ENCODE data around the gene LARGE1.

LARGE1 gene

DNA sequence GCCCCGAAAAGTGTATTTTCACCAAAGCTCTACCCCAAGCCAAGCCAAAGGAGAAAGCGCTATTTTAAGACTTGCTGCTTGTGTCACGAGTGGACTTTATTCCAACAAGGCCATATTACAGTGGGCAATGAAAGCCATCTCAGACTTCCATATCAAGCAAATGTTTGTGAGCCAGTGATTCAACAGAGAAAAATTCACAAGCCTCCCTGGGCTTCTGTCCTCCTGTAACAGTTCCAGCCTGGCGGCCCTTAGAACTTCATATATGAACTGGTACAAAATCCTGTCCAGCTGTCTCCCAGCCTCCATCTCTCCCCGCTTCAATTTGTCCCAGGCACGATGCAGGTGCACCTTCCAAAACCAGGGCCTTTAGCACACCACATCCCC lies 11.2 kb downstream of the LARGE1 start:
- TF ChIP-seq SPI1 (IDR thresholded peaks at IDR 0.05; ENCODE audit: borderline replicate concordance, low read depth): no peak
- TF ChIP-seq, protein P1, sequence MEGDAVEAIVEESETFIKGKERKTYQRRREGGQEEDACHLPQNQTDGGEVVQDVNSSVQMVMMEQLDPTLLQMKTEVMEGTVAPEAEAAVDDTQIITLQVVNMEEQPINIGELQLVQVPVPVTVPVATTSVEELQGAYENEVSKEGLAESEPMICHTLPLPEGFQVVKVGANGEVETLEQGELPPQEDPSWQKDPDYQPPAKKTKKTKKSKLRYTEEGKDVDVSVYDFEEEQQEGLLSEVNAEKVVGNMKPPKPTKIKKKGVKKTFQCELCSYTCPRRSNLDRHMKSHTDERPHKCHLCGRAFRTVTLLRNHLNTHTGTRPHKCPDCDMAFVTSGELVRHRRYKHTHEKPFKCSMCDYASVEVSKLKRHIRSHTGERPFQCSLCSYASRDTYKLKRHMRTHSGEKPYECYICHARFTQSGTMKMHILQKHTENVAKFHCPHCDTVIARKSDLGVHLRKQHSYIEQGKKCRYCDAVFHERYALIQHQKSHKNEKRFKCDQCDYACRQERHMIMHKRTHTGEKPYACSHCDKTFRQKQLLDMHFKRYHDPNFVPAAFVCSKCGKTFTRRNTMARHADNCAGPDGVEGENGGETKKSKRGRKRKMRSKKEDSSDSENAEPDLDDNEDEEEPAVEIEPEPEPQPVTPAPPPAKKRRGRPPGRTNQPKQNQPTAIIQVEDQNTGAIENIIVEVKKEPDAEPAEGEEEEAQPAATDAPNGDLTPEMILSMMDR (IDR thresholded peaks at IDR 0.05; ENCODE audit: insufficient read depth, low read length): no peak
- TF ChIP-seq POLR2AphosphoS5 (IDR thresholded peaks at IDR 0.05; ENCODE audit: low read depth): no peak
- TF ChIP-seq, protein P2, sequence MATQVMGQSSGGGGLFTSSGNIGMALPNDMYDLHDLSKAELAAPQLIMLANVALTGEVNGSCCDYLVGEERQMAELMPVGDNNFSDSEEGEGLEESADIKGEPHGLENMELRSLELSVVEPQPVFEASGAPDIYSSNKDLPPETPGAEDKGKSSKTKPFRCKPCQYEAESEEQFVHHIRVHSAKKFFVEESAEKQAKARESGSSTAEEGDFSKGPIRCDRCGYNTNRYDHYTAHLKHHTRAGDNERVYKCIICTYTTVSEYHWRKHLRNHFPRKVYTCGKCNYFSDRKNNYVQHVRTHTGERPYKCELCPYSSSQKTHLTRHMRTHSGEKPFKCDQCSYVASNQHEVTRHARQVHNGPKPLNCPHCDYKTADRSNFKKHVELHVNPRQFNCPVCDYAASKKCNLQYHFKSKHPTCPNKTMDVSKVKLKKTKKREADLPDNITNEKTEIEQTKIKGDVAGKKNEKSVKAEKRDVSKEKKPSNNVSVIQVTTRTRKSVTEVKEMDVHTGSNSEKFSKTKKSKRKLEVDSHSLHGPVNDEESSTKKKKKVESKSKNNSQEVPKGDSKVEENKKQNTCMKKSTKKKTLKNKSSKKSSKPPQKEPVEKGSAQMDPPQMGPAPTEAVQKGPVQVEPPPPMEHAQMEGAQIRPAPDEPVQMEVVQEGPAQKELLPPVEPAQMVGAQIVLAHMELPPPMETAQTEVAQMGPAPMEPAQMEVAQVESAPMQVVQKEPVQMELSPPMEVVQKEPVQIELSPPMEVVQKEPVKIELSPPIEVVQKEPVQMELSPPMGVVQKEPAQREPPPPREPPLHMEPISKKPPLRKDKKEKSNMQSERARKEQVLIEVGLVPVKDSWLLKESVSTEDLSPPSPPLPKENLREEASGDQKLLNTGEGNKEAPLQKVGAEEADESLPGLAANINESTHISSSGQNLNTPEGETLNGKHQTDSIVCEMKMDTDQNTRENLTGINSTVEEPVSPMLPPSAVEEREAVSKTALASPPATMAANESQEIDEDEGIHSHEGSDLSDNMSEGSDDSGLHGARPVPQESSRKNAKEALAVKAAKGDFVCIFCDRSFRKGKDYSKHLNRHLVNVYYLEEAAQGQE (IDR thresholded peaks at IDR 0.05; ENCODE audit: insufficient replicate concordance, low read depth): no peak
- no peak for TF ChIP-seq GABPA (IDR thresholded peaks at IDR 0.05; ENCODE audit: low read depth)
- Histone ChIP-seq H3K4me3 (replicated peaks; ENCODE audit: insufficient read depth, low read length) (no peak overlapping the region), H3K27ac (replicated peaks) (no peak overlapping the region), H3K27me3 (ENCODE audit: insufficient read depth, poor library complexity, severe bottlenecking) (no peaks in the 10 kb centered on the region)
- DNase-seq (ENCODE audit: low read depth in 1 of 2, low spot score in 1 of 2): no peak

DNA sequence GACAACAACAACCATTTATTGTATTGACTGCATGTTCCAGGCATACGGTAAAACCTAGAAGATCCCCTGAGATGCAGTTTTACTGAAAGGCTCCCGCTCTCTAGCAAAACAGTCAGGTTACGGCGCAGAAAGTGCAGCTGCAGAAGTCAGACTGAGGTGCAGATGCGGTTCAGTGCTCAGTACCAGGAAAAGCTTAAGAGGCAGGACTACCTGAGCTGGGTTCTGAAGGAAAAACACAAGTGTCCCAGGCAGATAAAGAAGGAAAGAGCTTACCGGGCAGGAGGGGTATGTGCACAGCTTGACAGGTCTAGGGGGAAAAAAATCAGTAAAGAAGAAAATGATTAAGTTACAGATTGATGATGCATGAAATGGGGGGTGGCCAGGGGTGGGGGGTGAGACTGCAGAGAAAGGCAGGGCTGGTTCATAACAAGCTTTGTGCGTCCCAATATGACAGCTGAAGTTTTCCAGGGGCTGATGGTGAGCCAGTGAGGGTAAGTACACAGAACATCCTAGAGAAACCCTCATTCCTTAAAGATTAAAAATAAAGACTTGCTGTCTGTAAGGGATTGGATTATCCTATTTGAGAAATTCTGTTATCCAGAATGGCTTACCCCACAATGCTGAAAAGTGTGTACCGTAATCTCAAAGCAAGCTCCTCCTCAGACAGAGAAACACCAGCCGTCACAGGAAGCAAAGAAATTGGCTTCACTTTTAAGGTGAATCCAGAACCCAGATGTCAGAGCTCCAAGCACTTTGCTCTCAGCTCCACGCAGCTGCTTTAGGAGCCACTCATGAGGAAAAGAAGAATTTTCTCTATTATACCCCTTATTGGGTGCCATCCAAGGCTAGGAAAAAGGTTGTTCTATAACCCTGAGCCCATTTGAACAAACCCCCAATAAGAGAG lies 11.9 kb downstream of the LARGE1 start:
- no peak for DNase-seq (ENCODE audit: low read depth in 1 of 2, low spot score in 1 of 2)

DNA sequence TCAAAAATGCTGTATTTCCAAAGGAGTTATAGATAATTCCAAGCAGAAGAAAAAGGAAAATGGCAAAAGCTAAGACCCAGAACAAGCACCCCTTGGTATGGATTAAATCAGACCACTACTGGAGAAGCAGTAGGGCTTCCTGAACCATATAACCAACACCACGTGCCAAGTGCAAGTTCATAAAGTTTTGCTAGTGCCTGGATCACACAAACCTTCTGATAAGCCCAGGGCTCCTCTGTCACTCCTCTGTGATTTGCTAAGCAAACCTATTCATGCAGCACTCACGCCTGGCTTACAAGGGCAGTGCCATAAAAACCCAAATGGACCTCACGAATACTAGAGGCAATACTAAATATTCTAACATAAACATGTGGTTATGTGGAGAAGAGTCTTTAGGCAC lies 13.3 kb downstream of the LARGE1 start:
- Histone ChIP-seq H3K27ac (replicated peaks) (no peak overlapping the region), H3K4me3 (replicated peaks; ENCODE audit: insufficient read depth, low read length) (no peak overlapping the region), H3K27me3 (ENCODE audit: insufficient read depth, poor library complexity, severe bottlenecking) (no peaks in the 10 kb centered on the region)
- TF ChIP-seq, protein P2 (IDR thresholded peaks at IDR 0.05; ENCODE audit: insufficient replicate concordance, low read depth): no peak
- TF ChIP-seq, protein P1 (IDR thresholded peaks at IDR 0.05; ENCODE audit: insufficient read depth, low read length): no peak
- TF ChIP-seq GABPA (IDR thresholded peaks at IDR 0.05; ENCODE audit: low read depth) (no peak), SPI1 (IDR thresholded peaks at IDR 0.05; ENCODE audit: borderline replicate concordance, low read depth) (no peak), POLR2AphosphoS5 (IDR thresholded peaks at IDR 0.05; ENCODE audit: low read depth) (no peak)
- no peak for DNase-seq (ENCODE audit: low read depth in 1 of 2, low spot score in 1 of 2)

More for the DNA sequence above, 11.9 kb downstream of the LARGE1 start:
- TF ChIP-seq POLR2AphosphoS5 (IDR thresholded peaks at IDR 0.05; ENCODE audit: low read depth) (no peak), GABPA (IDR thresholded peaks at IDR 0.05; ENCODE audit: low read depth) (no peak), SPI1 (IDR thresholded peaks at IDR 0.05; ENCODE audit: borderline replicate concordance, low read depth) (no peak)
- TF ChIP-seq, protein P1 (IDR thresholded peaks at IDR 0.05; ENCODE audit: insufficient read depth, low read length): no peak
- TF ChIP-seq, protein P2 (IDR thresholded peaks at IDR 0.05; ENCODE audit: insufficient replicate concordance, low read depth): no peak
- Histone ChIP-seq H3K27ac (replicated peaks) (no peak overlapping the region), H3K27me3 (ENCODE audit: insufficient read depth, poor library complexity, severe bottlenecking) (no peaks in the 10 kb centered on the region), H3K4me3 (replicated peaks; ENCODE audit: insufficient read depth, low read length) (no peak overlapping the region)
